Effector memory CD4-positive, alpha-beta T cell (primary cell): Measurements from ENCODE around the gene ZNF561.
A peak's percentile ranks its signal among the peaks of the same experiment; 100 is the strongest.

Experiments
- DNase-seq, 3 donors: peaks; one replicate each; pipeline ENCODE4 v3.0.0-alpha.2; 2020
- H3K27ac ChIP-seq: 2 replicates; pipeline ENCODE4 v1.7.0; 2013; ENCODE audit warnings: mild to moderate bottlenecking, low read length, moderate library complexity; ENCODE audit not compliant: insufficient read depth, poor library complexity, severe bottlenecking
- H3K27me3 ChIP-seq: replicated peaks from 2 replicates; pipeline ENCODE4 v1.7.0; 2013; ENCODE audit warnings: mild to moderate bottlenecking, low read length; ENCODE audit not compliant: insufficient read depth, control insufficient read depth, poor library complexity, severe bottlenecking
- H3K36me3 ChIP-seq: 2 replicates; pipeline ENCODE4 v1.7.0; 2013; ENCODE audit warnings: mild to moderate bottlenecking, low read length, moderate library complexity; ENCODE audit not compliant: control insufficient read depth, insufficient read depth
- H3K4me1 ChIP-seq: 2 replicates; pipeline ENCODE4 v1.7.0; 2013; ENCODE audit warnings: low read length, mild to moderate bottlenecking; ENCODE audit not compliant: control insufficient read depth, insufficient read depth, poor library complexity, severe bottlenecking
- H3K4me3 ChIP-seq: 2 replicates; pipeline ENCODE4 v1.7.0; 2013; ENCODE audit warnings: low read length, low read depth, mild to moderate bottlenecking; ENCODE audit not compliant: insufficient read depth, poor library complexity, severe bottlenecking
- H3K9me3 ChIP-seq: 2 replicates; pipeline ENCODE4 v1.7.0; 2013; ENCODE audit warnings: mild to moderate bottlenecking, low read length, moderate library complexity; ENCODE audit not compliant: control insufficient read depth

ZNF561 gene

DNA sequence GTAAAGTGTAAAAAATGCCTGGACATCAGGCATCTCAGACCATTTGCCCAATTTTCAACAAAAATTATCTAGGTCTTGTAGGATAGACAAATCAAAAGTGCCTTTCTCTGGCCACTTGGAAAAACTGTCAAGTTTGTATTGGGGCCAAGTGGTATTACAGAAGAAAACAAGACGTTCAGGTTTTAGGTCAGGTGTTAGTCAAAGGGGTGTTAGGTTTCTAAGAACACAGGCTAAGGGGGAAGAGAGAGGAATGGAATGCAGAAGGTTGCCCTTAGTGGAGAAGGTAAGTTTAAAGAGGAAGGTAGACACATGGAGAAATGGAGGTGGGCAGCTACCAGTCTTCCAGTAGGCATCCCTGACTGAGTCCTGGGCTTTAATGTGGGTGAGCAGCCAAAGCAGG, 19.9 kb upstream of the ZNF561 start:
- no peaks in the 10 kb centered on the region for H3K36me3 ChIP-seq

DNA sequence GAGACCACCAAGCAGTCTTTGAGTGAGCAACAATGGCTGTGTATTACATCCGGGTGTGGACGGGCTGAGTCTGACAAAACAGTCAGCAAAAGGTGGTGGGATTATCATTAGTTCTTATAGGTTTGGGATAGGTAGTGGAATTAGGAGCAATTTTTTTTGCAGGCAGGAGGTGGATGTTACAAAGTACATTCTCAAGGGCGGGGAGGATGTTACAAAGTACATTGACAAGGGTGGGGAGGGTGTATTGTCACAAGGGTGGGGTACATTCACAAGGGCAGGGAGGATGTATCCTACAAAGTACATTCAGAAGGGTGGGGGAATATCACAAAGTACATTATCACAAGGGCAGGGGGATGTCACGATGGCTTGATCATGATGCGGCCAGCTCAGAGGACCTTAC, 15.0 kb upstream of the ZNF561 start:
- H3K9me3 ChIP-seq = no peaks in the 10 kb centered on the region
- H3K4me1 ChIP-seq = no peaks in the 10 kb centered on the region
- H3K4me3 ChIP-seq = no peak overlapping the region
- DNase-seq = no peak
- no peak overlapping the region for H3K27ac ChIP-seq
- no peaks in the 10 kb centered on the region for H3K27me3 ChIP-seq
- H3K36me3 ChIP-seq = peaks cover 15% of the 10 kb centered on the region

More for the DNA sequence above, 19.9 kb upstream of the ZNF561 start:
- no peak overlapping the region for H3K4me3 ChIP-seq
- no peaks in the 10 kb centered on the region for H3K27me3 ChIP-seq
- H3K4me1 ChIP-seq = no peaks in the 10 kb centered on the region
- no peak for DNase-seq
- no peak overlapping the region for H3K27ac ChIP-seq
- H3K9me3 ChIP-seq = no peaks in the 10 kb centered on the region

DNA sequence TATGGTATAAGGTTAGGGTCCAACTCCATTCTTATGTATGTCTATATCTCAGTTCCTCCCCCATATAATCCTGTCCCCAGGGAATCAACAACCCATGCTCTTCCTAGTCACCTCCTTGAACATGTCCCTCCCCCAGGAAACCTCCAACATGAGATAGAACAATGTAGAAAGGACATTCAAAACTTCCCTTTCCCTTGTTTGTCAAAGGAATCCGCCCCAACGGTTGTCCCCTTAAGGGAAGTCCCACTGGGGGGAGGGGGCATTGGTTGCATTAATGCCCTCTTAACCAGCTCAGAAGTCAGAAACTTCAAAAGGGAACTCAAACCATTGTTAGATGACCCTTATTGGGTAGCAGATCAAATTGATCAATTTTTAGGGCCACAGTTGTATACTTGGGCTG, 6.8 kb upstream of the ZNF561 start:
- DNase-seq = no peak
- H3K4me1 ChIP-seq = no peaks in the 10 kb centered on the region
- H3K27me3 ChIP-seq = no peaks in the 10 kb centered on the region
- no peak overlapping the region for H3K4me3 ChIP-seq
- peaks cover 5% of the 10 kb centered on the region for H3K36me3 ChIP-seq
- no peaks in the 10 kb centered on the region for H3K9me3 ChIP-seq
- no peak overlapping the region for H3K27ac ChIP-seq

DNA sequence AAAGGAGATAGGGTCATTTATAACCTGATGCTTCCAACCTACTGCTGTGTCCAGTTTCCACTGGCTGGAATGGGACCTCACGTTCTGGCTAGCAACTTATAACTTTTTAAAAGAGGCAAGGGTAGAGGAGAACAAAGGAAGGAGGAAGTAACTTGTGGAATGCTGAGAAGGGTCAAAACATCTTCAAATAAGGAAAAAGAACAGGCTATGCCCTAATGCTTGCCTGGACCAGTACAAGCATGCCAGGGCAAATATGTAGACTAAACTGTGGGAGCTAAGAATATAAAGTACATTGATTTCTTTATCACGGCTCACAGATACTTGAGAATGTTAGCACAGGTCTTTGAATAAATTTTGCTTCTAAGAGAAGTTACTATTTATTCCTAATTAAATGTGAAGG, 1.5 kb upstream of the ZNF561 start:
- Histone ChIP-seq H3K4me3 (no peak overlapping the region), H3K36me3 (peaks cover 14% of the 10 kb centered on the region), H3K27ac (no peak overlapping the region), H3K27me3 (no peaks in the 10 kb centered on the region), H3K9me3 (no peaks in the 10 kb centered on the region), H3K4me1 (peaks cover 8% of the 10 kb centered on the region)
- DNase-seq = no peak

DNA sequence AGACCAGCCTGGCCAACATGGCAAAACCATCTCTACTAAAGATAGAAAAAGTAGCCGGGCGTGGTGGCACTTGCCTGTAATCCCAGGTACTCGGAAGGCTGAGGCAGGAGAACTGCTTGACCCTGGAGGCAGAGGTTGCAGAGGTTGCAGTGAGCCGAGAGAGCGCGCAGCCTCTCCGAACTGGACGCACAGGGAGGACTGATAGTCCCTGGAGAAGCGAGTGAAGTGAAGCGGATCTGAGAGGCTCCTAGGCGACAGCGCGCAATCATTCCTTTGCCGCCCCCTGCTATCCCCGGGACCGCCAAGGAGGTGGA, 233 bp downstream of the ZNF561 start:
- Histone ChIP-seq H3K36me3 (peaks cover 20% of the 10 kb centered on the region), H3K27ac (peak overlapping the region; percentile 94), H3K27me3 (no peaks in the 10 kb centered on the region), H3K4me1 (peaks cover 8% of the 10 kb centered on the region), H3K9me3 (no peaks in the 10 kb centered on the region), H3K4me3 (peak overlapping the region; percentile 87)
- DNase-seq = no peak

DNA sequence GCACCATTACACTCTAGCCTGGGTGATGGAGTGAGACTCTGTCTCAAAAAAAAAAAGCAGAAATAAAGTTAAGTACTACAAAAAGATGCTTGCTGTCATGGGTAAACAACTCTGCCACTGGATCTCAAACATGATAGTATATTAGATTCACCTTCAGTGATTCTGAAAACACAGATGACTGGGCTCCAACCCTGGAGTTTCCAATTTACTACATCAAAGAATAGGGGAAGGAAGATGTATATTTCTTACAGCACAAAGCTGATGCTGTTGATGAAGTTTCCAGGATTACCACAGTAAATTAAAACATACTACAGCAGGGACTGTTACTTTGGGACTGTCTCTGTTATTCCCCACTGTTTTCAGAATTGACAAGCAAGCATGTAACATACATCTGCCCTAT, 5.2 kb downstream of the ZNF561 start:
- H3K27ac ChIP-seq = no peak overlapping the region
- peaks cover 11% of the 10 kb centered on the region for H3K9me3 ChIP-seq
- H3K4me3 ChIP-seq = no peak overlapping the region
- peaks cover 3% of the 10 kb centered on the region for H3K4me1 ChIP-seq
- H3K36me3 ChIP-seq = peaks cover 68% of the 10 kb centered on the region
- no peak for DNase-seq
- H3K27me3 ChIP-seq = no peaks in the 10 kb centered on the region

DNA sequence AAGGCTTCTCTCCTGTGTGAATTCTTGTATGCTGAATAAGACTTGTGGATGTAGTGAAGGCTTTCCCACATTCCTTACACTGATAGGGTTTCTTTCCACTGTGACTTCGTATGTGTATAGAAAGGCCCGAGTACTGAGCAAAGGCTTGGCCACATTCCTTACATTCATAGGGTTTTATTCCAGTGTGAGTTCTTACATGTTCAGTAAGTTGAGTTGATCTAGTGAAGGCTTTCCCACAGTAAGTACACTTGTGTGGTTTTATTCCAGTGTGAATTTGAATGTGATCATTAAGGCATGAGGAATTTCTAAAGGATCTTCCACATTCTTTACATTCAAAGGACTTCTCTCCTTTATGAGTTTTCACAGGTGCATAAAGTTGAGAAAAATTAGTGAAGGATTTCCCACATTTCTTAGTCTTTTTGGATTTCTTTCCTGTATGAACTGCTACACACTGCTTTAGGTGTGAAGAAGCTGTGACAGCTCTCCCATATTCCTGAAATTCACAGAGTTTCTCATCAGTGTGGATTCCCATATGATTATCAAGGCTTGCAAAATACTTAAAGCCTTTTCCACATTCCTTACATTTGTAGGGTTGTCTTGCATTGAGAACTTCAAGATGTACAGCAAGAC, 10.4 kb downstream of the ZNF561 start:
- no peak overlapping the region for H3K27ac ChIP-seq
- no peak for DNase-seq
- H3K4me3 ChIP-seq = no peak overlapping the region
- H3K4me1 ChIP-seq = no peaks in the 10 kb centered on the region
- no peaks in the 10 kb centered on the region for H3K27me3 ChIP-seq
- peaks cover 30% of the 10 kb centered on the region for H3K9me3 ChIP-seq
- peaks cover 56% of the 10 kb centered on the region for H3K36me3 ChIP-seq

DNA sequence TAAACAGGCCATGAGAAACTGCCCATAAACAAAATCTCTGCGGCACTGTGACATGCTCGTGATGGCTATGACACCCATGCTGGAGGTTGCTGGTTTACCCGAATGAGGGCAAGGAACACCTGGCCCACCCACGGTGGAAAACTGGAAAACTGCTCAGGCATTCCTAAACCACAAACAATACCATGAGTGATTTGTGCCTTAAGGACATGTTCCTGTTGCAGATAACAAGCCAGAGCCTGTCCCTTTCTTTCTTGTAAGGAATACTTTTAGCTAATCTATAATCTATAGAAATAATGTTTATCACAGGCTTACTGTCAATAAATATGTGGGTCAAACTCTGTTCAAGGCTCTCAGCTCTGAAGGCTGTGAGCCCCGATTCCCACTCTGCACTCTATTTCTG, 12.1 kb downstream of the ZNF561 start:
- H3K27me3 ChIP-seq = no peaks in the 10 kb centered on the region
- H3K36me3 ChIP-seq = peaks cover 41% of the 10 kb centered on the region
- H3K4me1 ChIP-seq = no peaks in the 10 kb centered on the region
- H3K27ac ChIP-seq = no peak overlapping the region
- DNase-seq = no peak
- peaks cover 30% of the 10 kb centered on the region for H3K9me3 ChIP-seq
- no peak overlapping the region for H3K4me3 ChIP-seq

DNA sequence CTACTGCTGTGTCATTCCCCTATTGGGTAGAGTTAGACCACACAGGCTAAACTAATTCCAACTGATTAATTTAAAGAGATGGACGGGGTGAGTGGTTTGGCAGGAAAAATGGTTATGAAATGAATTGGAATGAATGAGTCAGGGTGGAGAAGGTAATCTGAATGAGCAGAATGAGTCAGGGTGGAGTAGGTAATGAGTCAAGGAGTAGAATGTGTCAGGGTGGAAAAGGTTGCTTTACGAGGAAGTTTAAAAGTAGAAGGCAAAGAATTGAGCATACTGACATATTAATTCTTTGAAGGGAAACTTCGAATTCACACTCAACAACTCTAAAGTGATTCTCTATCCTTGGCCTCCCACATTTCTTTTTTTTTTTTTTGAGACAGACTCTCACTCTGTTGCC, 24.0 kb downstream of the ZNF561 start:
- Histone ChIP-seq H3K27ac (no peak overlapping the region), H3K4me1 (no peaks in the 10 kb centered on the region)
- DNase-seq = no peak

DNA sequence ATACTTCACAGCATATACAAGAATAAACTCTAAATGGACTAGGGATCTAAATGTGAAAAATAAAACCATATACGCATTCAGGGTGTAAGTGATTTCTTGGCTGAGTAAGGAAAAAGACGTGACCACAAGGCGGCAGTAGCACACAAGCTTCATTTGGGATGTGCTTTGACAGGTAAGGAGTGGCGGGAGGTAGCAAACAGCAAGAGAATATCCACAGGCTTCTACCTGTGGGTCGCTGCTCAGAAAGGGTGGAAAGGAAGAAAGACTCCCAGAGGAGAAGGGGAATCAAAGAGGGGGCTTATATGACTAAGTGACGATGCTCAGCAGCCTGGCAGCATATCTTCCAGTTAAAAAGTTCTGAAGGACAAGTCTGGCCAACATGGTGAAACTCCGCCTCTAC, 34.3 kb downstream of the ZNF561 start:
- H3K4me3 ChIP-seq = no peak overlapping the region
- no peaks in the 10 kb centered on the region for H3K27me3 ChIP-seq
- no peaks in the 10 kb centered on the region for H3K36me3 ChIP-seq
- peak; percentile 54 to 62 (median 57) for DNase-seq
- no peaks in the 10 kb centered on the region for H3K9me3 ChIP-seq
- no peak overlapping the region for H3K27ac ChIP-seq
- peaks cover 9% of the 10 kb centered on the region for H3K4me1 ChIP-seq

More for the DNA sequence above, 24.0 kb downstream of the ZNF561 start:
- Histone ChIP-seq H3K9me3 (no peaks in the 10 kb centered on the region), H3K4me3 (no peak overlapping the region), H3K27me3 (no peaks in the 10 kb centered on the region), H3K36me3 (no peaks in the 10 kb centered on the region)
